Astrocyte of the cerebellum (primary cell): ENCODE data around the gene STC2.

Source experiments
- DNase-seq: peaks from one replicate; pipeline ENCODE4 v3.0.0-alpha.2; 2011; ENCODE audit warnings: low read depth
- H3K4me3 ChIP-seq: 2 replicates; pipeline ENCODE4 v1.5.1; 2011; ENCODE audit warnings: mild to moderate bottlenecking, low read depth, low read length, moderate library complexity
- CTCF ChIP-seq: IDR thresholded peaks from 2 replicates; pipeline ENCODE4 v1.5.1; 2012; ENCODE audit warnings: low read length, low read depth, moderate library complexity, mild to moderate bottlenecking; ENCODE audit errors: missing control alignments
- in situ Hi-C: cut with HindIII; loops from 2 replicates; pipeline ENCODE4 v1.10.0; 2017; ENCODE audit warnings: low sequenced_read_pairs

STC2 gene

GRCh38 chr5:173317852-173318251, 10.4 kb downstream of the STC2 start:
- no peak for DNase-seq
- no peak for TF ChIP-seq CTCF
- in situ Hi-C loops = no loop called here
- H3K4me3 ChIP-seq = no peak overlapping the region

- TF ChIP-seq CTCF = no peak
- in situ Hi-C loops = no loop called here
- no peak for DNase-seq
- no peak overlapping the region for H3K4me3 ChIP-seq
Measured at GRCh38 chr5:173317091-173317730, 11.0 kb downstream of the STC2 start.

GRCh38 chr5:173316339-173317020, 11.7 kb downstream of the STC2 start:
- in situ Hi-C loops = no loop called here
- no peak overlapping the region for H3K4me3 ChIP-seq
- DNase-seq = no peak

GRCh38 chr5:173315495-173316338, 12.5 kb downstream of the STC2 start:
- DNase-seq = peak; percentile 68
- TF ChIP-seq CTCF = no peak
- in situ Hi-C loops = no loop called here
- H3K4me3 ChIP-seq = no peak overlapping the region

More at GRCh38 chr5:173316339-173317020, 11.7 kb downstream of the STC2 start:
- TF ChIP-seq CTCF = no peak

- no peak for DNase-seq
- H3K4me3 ChIP-seq = no peak overlapping the region
- no peak for TF ChIP-seq CTCF
- in situ Hi-C loops = no loop called here
Measured at GRCh38 chr5:173314166-173314952, 13.9 kb downstream of the STC2 start.

- in situ Hi-C loops = no loop called here
- H3K4me3 ChIP-seq = no peak overlapping the region
- no peak for TF ChIP-seq CTCF
- no peak for DNase-seq
Measured at GRCh38 chr5:173313351-173313801, 14.8 kb downstream of the STC2 start.
